NOMO-1 (cell line): ENCODE data around the gene GPATCH1.
"Not testable (repeated sequence)": the region's sequence is repeated elsewhere in the genome, so short reads cannot be mapped to it uniquely, and the experiment has no call there.

Experiments used
- DNase-seq, 2 experiments: peaks; one replicate each; lab custom pipeline; 2025; ENCODE audit not compliant: unreplicated experiment in 2 of 2; lab: John Stamatoyannopoulos, UW

Gene GPATCH1

GRCh38 chr19:33110137-33110910 lies 29.3 kb downstream of the GPATCH1 start:
- DNase-seq = no peak

GRCh38 chr19:33111587-33111986 lies 30.6 kb downstream of the GPATCH1 start:
- no peak for DNase-seq

- DNase-seq = no peak
Observed at GRCh38 chr19:33114312-33114711, 33.3 kb downstream of the GPATCH1 start.

GRCh38 chr19:33117501-33117900 lies 36.5 kb downstream of the GPATCH1 start:
- DNase-seq = no peak

GRCh38 chr19:33118643-33119042 lies 37.7 kb downstream of the GPATCH1 start:
- DNase-seq = no peak

- DNase-seq = no peak
Observed at GRCh38 chr19:33124207-33125098, 43.5 kb downstream of the GPATCH1 start.

GRCh38 chr19:33125929-33126388 lies 45.0 kb downstream of the GPATCH1 start:
- peak; percentile 69 to 72 for DNase-seq

- not testable (repeated sequence) for DNase-seq
Observed at GRCh38 chr19:33126712-33127111, 45.7 kb downstream of the GPATCH1 start.

- DNase-seq = no peak
Observed at GRCh38 chr19:33129901-33130300, 48.9 kb downstream of the GPATCH1 start.

GRCh38 chr19:33130433-33130832 lies 49.5 kb downstream of the GPATCH1 start:
- no peak for DNase-seq

- DNase-seq = no peak
Observed at GRCh38 chr19:33132021-33132420, 51.0 kb downstream of the GPATCH1 start, which contains the start of gene WDR88. Gene WDR88 (plus strand): TSS chr19:33132114. CDS start chr19:33132170, 56 bp downstream.

GRCh38 chr19:33132425-33132824 lies 51.4 kb downstream of the GPATCH1 start:
- DNase-seq = no peak

- no peak for DNase-seq
Observed at GRCh38 chr19:33133438-33134031, 52.6 kb downstream of the GPATCH1 start.

GRCh38 chr19:33134571-33135041 lies 53.6 kb downstream of the GPATCH1 start:
- DNase-seq = no peak

- no peak for DNase-seq
Observed at GRCh38 chr19:33139165-33139564, 58.2 kb downstream of the GPATCH1 start.

- peak; percentile 76 to 81 for DNase-seq
Observed at GRCh38 chr19:33143897-33144405, 63.0 kb downstream of the GPATCH1 start.

- DNase-seq = no peak
Observed at GRCh38 chr19:33146209-33146608, 65.2 kb downstream of the GPATCH1 start.

GRCh38 chr19:33147538-33147937 lies 66.6 kb downstream of the GPATCH1 start:
- no peak for DNase-seq

- DNase-seq = no peak
Observed at GRCh38 chr19:33150852-33151518, 70.0 kb downstream of the GPATCH1 start.

GRCh38 chr19:33152176-33152575 lies 71.2 kb downstream of the GPATCH1 start:
- DNase-seq = peak; percentile 46 to 83
